GM10847 (cell line): ENCODE results near the gene NUP210.

Source experiments
- POLR2A ChIP-seq: IDR thresholded peaks from 2 replicates; pipeline ENCODE4 v1.6.1; 2011; ENCODE audit not compliant: insufficient read length; ENCODE audit errors: extremely low read depth

NUP210 gene

GRCh38 chr3:13420045-13420830 is at the start of gene NUP210:
Gene NUP210 (minus strand): TSS chr3:13420322. CDS start chr3:13420226, 96 bp downstream.
- peak; percentile 62 for TF ChIP-seq POLR2A

- TF ChIP-seq POLR2A: no peak
Measured at GRCh38 chr3:13466781-13467180, 46.7 kb upstream of the NUP210 start.

GRCh38 chr3:13465236-13465873 is 45.2 kb upstream of the NUP210 start:
- no peak for TF ChIP-seq POLR2A

GRCh38 chr3:13463618-13464400 is 43.7 kb upstream of the NUP210 start:
- TF ChIP-seq POLR2A: no peak

GRCh38 chr3:13462822-13463221 is 42.7 kb upstream of the NUP210 start:
- TF ChIP-seq POLR2A: no peak

- no peak for TF ChIP-seq POLR2A
Measured at GRCh38 chr3:13462125-13462629, 42.1 kb upstream of the NUP210 start.

- TF ChIP-seq POLR2A: no peak
Measured at GRCh38 chr3:13461169-13462124, 41.3 kb upstream of the NUP210 start.

- TF ChIP-seq POLR2A: no peak
Measured at GRCh38 chr3:13460341-13460736, 40.2 kb upstream of the NUP210 start.

- no peak for TF ChIP-seq POLR2A
Measured at GRCh38 chr3:13459605-13460340, 39.7 kb upstream of the NUP210 start.

GRCh38 chr3:13457593-13457992 is 37.5 kb upstream of the NUP210 start:
- TF ChIP-seq POLR2A: no peak

GRCh38 chr3:13455644-13456043 is 35.5 kb upstream of the NUP210 start:
- no peak for TF ChIP-seq POLR2A

GRCh38 chr3:13452490-13453335 is 32.6 kb upstream of the NUP210 start:
- no peak for TF ChIP-seq POLR2A

GRCh38 chr3:13451301-13451673 is 31.2 kb upstream of the NUP210 start:
- TF ChIP-seq POLR2A: no peak
